Measurements from ENCODE around the gene SPECC1L.

SPECC1L gene

GRCh38 chr22:24441406-24442351 lies 171.0 kb downstream of the SPECC1L start:
- CTCF ChIA-PET, result interaction anchor here (1.2 to 1.6 kb wide), 2 partner anchors 17 to 33 kb away, joined by 3 to 4 read pairs; no protein-coding TSS in a partner anchor
- POLR2A ChIA-PET, result no interaction called here
- no peak for DNase-seq (ENCODE audit: low read depth, low spot score)
- TF ChIP-seq, protein P1, sequence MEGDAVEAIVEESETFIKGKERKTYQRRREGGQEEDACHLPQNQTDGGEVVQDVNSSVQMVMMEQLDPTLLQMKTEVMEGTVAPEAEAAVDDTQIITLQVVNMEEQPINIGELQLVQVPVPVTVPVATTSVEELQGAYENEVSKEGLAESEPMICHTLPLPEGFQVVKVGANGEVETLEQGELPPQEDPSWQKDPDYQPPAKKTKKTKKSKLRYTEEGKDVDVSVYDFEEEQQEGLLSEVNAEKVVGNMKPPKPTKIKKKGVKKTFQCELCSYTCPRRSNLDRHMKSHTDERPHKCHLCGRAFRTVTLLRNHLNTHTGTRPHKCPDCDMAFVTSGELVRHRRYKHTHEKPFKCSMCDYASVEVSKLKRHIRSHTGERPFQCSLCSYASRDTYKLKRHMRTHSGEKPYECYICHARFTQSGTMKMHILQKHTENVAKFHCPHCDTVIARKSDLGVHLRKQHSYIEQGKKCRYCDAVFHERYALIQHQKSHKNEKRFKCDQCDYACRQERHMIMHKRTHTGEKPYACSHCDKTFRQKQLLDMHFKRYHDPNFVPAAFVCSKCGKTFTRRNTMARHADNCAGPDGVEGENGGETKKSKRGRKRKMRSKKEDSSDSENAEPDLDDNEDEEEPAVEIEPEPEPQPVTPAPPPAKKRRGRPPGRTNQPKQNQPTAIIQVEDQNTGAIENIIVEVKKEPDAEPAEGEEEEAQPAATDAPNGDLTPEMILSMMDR (IDR thresholded peaks at IDR 0.05; ENCODE audit: insufficient read depth, low read length, missing control alignments), result no peak
- no peak overlapping the region for H3K4me3 ChIP-seq (ENCODE audit: low read depth, low read length)

DNA sequence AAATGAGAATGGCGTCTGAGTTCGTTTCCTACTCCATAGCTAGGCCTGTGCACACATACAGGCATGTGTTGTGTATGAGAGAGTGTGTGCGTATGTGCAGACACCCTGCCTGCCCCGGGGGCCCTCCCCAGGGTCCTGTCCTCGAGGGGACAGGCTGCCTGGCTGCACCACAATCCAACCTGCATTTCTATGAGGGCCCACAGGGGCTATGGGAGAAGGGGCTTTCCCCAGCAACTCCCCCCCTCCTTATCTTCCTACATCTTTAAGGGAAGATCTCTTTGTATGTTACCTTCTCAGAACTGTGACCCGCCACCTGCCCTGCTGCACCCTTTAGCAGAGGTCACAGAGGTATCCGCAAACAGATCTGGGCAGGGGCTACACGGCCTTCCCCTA lies 171.7 kb downstream of the SPECC1L start:
- POLR2A ChIA-PET, result no interaction called here
- no peak for DNase-seq (ENCODE audit: low read depth, low spot score)
- TF ChIP-seq, protein P1 (IDR thresholded peaks at IDR 0.05; ENCODE audit: insufficient read depth, low read length, missing control alignments), result no peak
- CTCF ChIA-PET, result interaction anchor here (1.2 to 1.6 kb wide), 2 partner anchors 18 to 33 kb away, joined by 3 to 4 read pairs; no protein-coding TSS in a partner anchor
- H3K4me3 ChIP-seq (ENCODE audit: low read depth, low read length), result no peak overlapping the region

GRCh38 chr22:24443668-24444067 lies 173.0 kb downstream of the SPECC1L start:
- POLR2A ChIA-PET, result no interaction called here
- no peak overlapping the region for H3K4me3 ChIP-seq (ENCODE audit: low read depth, low read length)
- CTCF ChIA-PET, result no interaction called here
- no peak for DNase-seq (ENCODE audit: low read depth, low spot score)
- TF ChIP-seq, protein P1 (IDR thresholded peaks at IDR 0.05; ENCODE audit: insufficient read depth, low read length, missing control alignments), result no peak

DNA sequence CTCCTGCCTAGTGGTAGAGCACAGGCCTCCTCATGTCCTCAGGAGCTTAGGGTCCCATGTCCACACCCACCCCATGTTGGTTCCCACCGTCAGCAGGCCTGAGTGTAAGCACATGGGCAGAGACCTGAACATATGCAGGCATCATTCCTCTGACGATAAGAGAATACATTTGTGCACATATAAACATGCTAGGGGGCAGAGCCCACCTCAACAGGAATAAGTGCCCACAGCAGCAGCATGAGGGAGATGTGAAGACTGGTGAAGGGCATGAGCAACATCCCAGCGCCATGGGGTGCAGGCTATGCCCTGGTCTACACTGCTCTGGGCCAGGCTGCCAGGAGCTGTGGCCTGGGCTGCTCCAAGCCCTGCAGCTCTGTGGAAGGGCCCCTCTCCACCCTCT lies 173.6 kb downstream of the SPECC1L start:
- no peak overlapping the region for H3K4me3 ChIP-seq (ENCODE audit: low read depth, low read length)
- CTCF ChIA-PET, result interaction anchor here (1.3 kb wide), 1 partner anchor 12 kb away, joined by 3 read pairs; no protein-coding TSS in a partner anchor
- POLR2A ChIA-PET, result no interaction called here
- DNase-seq (ENCODE audit: low read depth, low spot score), result no peak
- TF ChIP-seq, protein P1 (IDR thresholded peaks at IDR 0.05; ENCODE audit: insufficient read depth, low read length, missing control alignments), result no peak

- POLR2A ChIA-PET, result no interaction called here
- TF ChIP-seq, protein P1 (IDR thresholded peaks at IDR 0.05; ENCODE audit: insufficient read depth, low read length, missing control alignments), result no peak
- DNase-seq (ENCODE audit: low read depth, low spot score), result no peak
- CTCF ChIA-PET, result interaction anchor here (1.3 to 1.6 kb wide), 2 partner anchors 11 to 21 kb away, joined by 3 to 5 read pairs; no protein-coding TSS in a partner anchor
- H3K4me3 ChIP-seq (ENCODE audit: low read depth, low read length), result no peak overlapping the region
Measured at GRCh38 chr22:24444729-24445466, 174.3 kb downstream of the SPECC1L start.
